IMR-90 (cell line): Measurements from ENCODE around the gene RRAGD. TPM values are rescaled to one million over a fixed set of nuclear protein-coding genes. Genes with fewer than 3 reads are reported as not detected.

Experiments
- ATAC-seq: fragments of 200-7000 bp; cut with Tn5 transposase; 2 replicates; pipeline ENCODE4 v1.9.1; 2020; ENCODE audit warnings: low read depth, mild to moderate bottlenecking, moderate library complexity
- BruUV-seq: library from RNA; stranded (reverse); fragments of 400-500 nt; replicated peaks from 2 replicates; lab custom pipeline; 2021; lab: Mats Ljungman, UMichigan
- CTCF ChIA-PET: fragments of 300-600 bp; formaldehyde crosslinking; extraction: SDS; loops from one replicate; lab custom pipeline; 2021; ENCODE audit warnings: antibody characterized with exemption; lab: Yijun Ruan, JAX
- POLR2A ChIA-PET: fragments of 300-600 bp; sonication (Branson Sonifier 250); formaldehyde crosslinking; loops from one replicate; lab custom pipeline; 2022; ENCODE audit warnings: antibody characterized with exemption; ENCODE audit not compliant: unreplicated experiment; lab: Charles Lee
- DNase-seq: peaks from one replicate; pipeline ENCODE4 v3.0.0; 2013
- H2AFZ ChIP-seq: replicated peaks from 2 replicates; pipeline ENCODE3; 2013; ENCODE audit warnings: low read length, mild to moderate bottlenecking; ENCODE audit not compliant: poor library complexity
- H2AK5ac ChIP-seq: 2 replicates; pipeline ENCODE4 v1.6.1; 2013; ENCODE audit warnings: low read depth, low read length, inconsistent platforms
- H2AK9ac ChIP-seq: replicated peaks from 2 replicates; pipeline ENCODE3; 2013; ENCODE audit warnings: mild to moderate bottlenecking, low read depth, low read length, moderate library complexity; ENCODE audit not compliant: poor library complexity
- H2BK120ac ChIP-seq: 2 replicates; pipeline ENCODE4 v1.6.1; 2013; ENCODE audit warnings: low read depth, low read length, inconsistent platforms
- H2BK15ac ChIP-seq: 3 replicates; pipeline ENCODE4 v1.6.1; 2013; ENCODE audit warnings: low read depth, low read length, inconsistent platforms
- H2BK20ac ChIP-seq: 2 replicates; pipeline ENCODE4 v1.6.1; 2013; ENCODE audit warnings: low read depth, mild to moderate bottlenecking, inconsistent platforms, low read length, moderate library complexity
- H2BK5ac ChIP-seq: 2 replicates; pipeline ENCODE4 v1.6.1; 2013; ENCODE audit warnings: mild to moderate bottlenecking, low read depth, low read length, inconsistent platforms; ENCODE audit not compliant: poor library complexity, severe bottlenecking
- H3K14ac ChIP-seq: replicated peaks from 2 replicates; pipeline ENCODE4 v1.6.1; 2013; ENCODE audit warnings: low read depth, low read length, inconsistent platforms
- H3K18ac ChIP-seq: 2 replicates; pipeline ENCODE4 v1.6.1; 2013; ENCODE audit warnings: low read depth, low read length, control low read depth
- H3K23ac ChIP-seq: 2 replicates; pipeline ENCODE4 v1.6.1; 2013; ENCODE audit warnings: low read depth, low read length, inconsistent platforms
- H3K27ac ChIP-seq: 2 replicates; pipeline ENCODE4 v1.5.1; 2013; ENCODE audit warnings: mild to moderate bottlenecking, control low read depth, low read length; ENCODE audit not compliant: insufficient read depth
- H3K27me3 ChIP-seq: 2 replicates; pipeline ENCODE4 v1.6.1; 2013; ENCODE audit warnings: low read length; ENCODE audit not compliant: control insufficient read depth, insufficient read depth
- H3K36me3 ChIP-seq: 2 replicates; pipeline ENCODE4 v1.6.1; 2013; ENCODE audit warnings: low read length, mixed read lengths; ENCODE audit not compliant: control insufficient read depth, insufficient read depth
- H3K4ac ChIP-seq: 2 replicates; pipeline ENCODE4 v1.6.1; 2013; ENCODE audit warnings: low read depth, low read length, inconsistent platforms
- H3K4me1 ChIP-seq: 2 replicates; pipeline ENCODE4 v1.6.1; 2013; ENCODE audit warnings: low read length, mixed read lengths; ENCODE audit not compliant: control insufficient read depth, insufficient read depth
- H3K4me2 ChIP-seq: 2 replicates; pipeline ENCODE4 v1.6.1; 2013; ENCODE audit warnings: low read depth, mild to moderate bottlenecking, control low read depth, low read length, moderate library complexity
- H3K4me3 ChIP-seq: 2 replicates; pipeline ENCODE4 v1.5.1; 2013; ENCODE audit warnings: low read depth, mild to moderate bottlenecking, control low read depth, low read length, moderate library complexity; ENCODE audit not compliant: insufficient read depth
- H3K56ac ChIP-seq: 2 replicates; pipeline ENCODE4 v1.6.1; 2013; ENCODE audit warnings: low read length, inconsistent platforms; ENCODE audit not compliant: insufficient read depth; ENCODE audit errors: extremely low read depth
- H3K79me1 ChIP-seq, 2 experiments: 2 replicates each; pipeline ENCODE4 v1.6.1; 2013; ENCODE audit warnings: low read length in 2 of 2, inconsistent platforms in 1 of 2, low read depth in 1 of 2
- H3K9ac ChIP-seq: 2 replicates; pipeline ENCODE4 v1.6.1; 2013; ENCODE audit warnings: low read depth, low read length, control low read depth
- H3K9me1 ChIP-seq: 2 replicates; pipeline ENCODE4 v1.6.1; 2013; ENCODE audit warnings: low read length, inconsistent platforms; ENCODE audit not compliant: insufficient read depth
- H3K9me3 ChIP-seq: 2 replicates; pipeline ENCODE4 v1.6.1; 2013; ENCODE audit warnings: low read length; ENCODE audit not compliant: control insufficient read depth, insufficient read depth
- H4K20me1 ChIP-seq: 2 replicates; pipeline ENCODE4 v1.6.1; 2013; ENCODE audit warnings: low read length, inconsistent platforms; ENCODE audit not compliant: insufficient read depth
- H4K5ac ChIP-seq: 2 replicates; pipeline ENCODE4 v1.6.1; 2013; ENCODE audit warnings: mild to moderate bottlenecking, low read depth, low read length, control low read depth
- H4K8ac ChIP-seq, 2 experiments: 2 replicates each; pipeline ENCODE4 v1.6.1; 2013; ENCODE audit warnings: low read depth in 2 of 2, low read length in 2 of 2, control low read depth in 1 of 2, inconsistent platforms in 1 of 2
- H4K91ac ChIP-seq: 2 replicates; pipeline ENCODE4 v1.6.1; 2013; ENCODE audit warnings: low read depth, low read length, inconsistent platforms; ENCODE audit not compliant: insufficient read depth
- MAFK ChIP-seq: IDR thresholded peaks from 2 replicates; pipeline ENCODE4 v1.6.1; 2012; ENCODE audit warnings: low read depth, low read length, improper control_type of control experiment
- MAZ ChIP-seq: IDR thresholded peaks from 2 replicates; pipeline ENCODE4 v1.6.1; 2012; ENCODE audit warnings: low read depth, mild to moderate bottlenecking, low read length, improper control_type of control experiment, moderate library complexity, borderline replicate concordance
- RCOR1 ChIP-seq: IDR thresholded peaks from 2 replicates; pipeline ENCODE4 v1.6.1; 2012; ENCODE audit warnings: mild to moderate bottlenecking, low read length, improper control_type of control experiment; ENCODE audit not compliant: insufficient replicate concordance
- SMC3 ChIP-seq: fragments of 150-350 bp; IDR thresholded peaks from 2 replicates; pipeline ENCODE4 v1.6.1; 2016; ENCODE audit warnings: low read depth, mild to moderate bottlenecking, antibody characterized with exemption, low read length, moderate library complexity
- WGBS, 2 experiments: methylation state at CpG; one replicate each; pipeline versions ENCODE4 v1.1.5 to v1.1.7; 2013; ENCODE audit warnings: missing lambda C conversion rate in 2 of 2; ENCODE audit not compliant: insufficient read length in 1 of 2; ENCODE audit errors: extremely low coverage in 2 of 2; 5-methylcytosine and 5-hydroxymethylcytosine counted together
- dilution Hi-C: fragments of 300-500 bp; cut with HindIII; formaldehyde crosslinking; loops from one replicate; pipeline ENCODE4 v1.14.3; 2018; ENCODE audit warnings: low sequenced_read_pairs; ENCODE audit not compliant: unreplicated experiment
- in situ Hi-C: fragments of 300-500 bp; cut with MboI; formaldehyde crosslinking; loops from 3 replicates; pipeline ENCODE4 v1.14.3; 2019; ENCODE audit warnings: low sequenced_read_pairs, inconsistent platforms, mixed read lengths
- intact Hi-C: fragments of 100-400 bp; cut with micrococcal nuclease; formaldehyde crosslinking; loops from 2 replicates; pipeline ENCODE4 v1.10.0; 2022
- polyA plus RNA-seq, 3 experiments: library from polyadenylated mRNA; depleted of rRNA; stranded (reverse); fragments of >200 nt; gene quantifications; 2 replicates each; pipeline ENCODE4 v1.2.3, GENCODE V29; 2012; ENCODE audit warnings: low replicate concordance in 1 of 3
- total RNA-seq: library from RNA; depleted of rRNA; stranded (reverse); fragments of >200 nt; gene quantifications from 2 replicates; pipeline ENCODE4 v1.2.3, GENCODE V29; 2012

The RRAGD gene
- total and polyA plus RNA-seq, 2 of the 4 experiments (the other 2 are of a cell fraction) = not detected

- no peak for ATAC-seq
- Histone ChIP-seq H3K27ac (no peak overlapping the region), H3K4me3 (no peak overlapping the region), H3K14ac (no peak overlapping the region; the same call in 1 of the 2 replicates), H3K4me1 (peaks cover 9% of the 10 kb centered on the region), H2BK5ac (no peak overlapping the region), H3K27me3 (no peaks in the 10 kb centered on the region), H3K18ac (no peak overlapping the region), H4K8ac (no peak overlapping the region), H3K36me3 (no peaks in the 10 kb centered on the region), H2AK9ac (no peak overlapping the region), H3K23ac (no peak overlapping the region; the same call in 1 of the 2 replicates), H4K5ac (no peak overlapping the region), H3K79me1 (peaks cover 14 to 62% of the 10 kb centered on the region in 2 experiments), H3K9me3 (no peaks in the 10 kb centered on the region), H3K4me2 (no peak overlapping the region), H2BK20ac (no peak overlapping the region), H3K56ac (no peak overlapping the region), H4K91ac (no peak overlapping the region), H3K9ac (no peak overlapping the region), H4K20me1 (peaks cover 58% of the 10 kb centered on the region), H2BK120ac (no peak overlapping the region), H3K9me1 (peaks cover 16% of the 10 kb centered on the region), H2AK5ac (no peak overlapping the region), H2AFZ (no peak overlapping the region), H3K4ac (no peak overlapping the region), H2BK15ac (no peak overlapping the region)
- dilution Hi-C loops (no loop called here), intact Hi-C loops (no loop called here), in situ Hi-C loops (no loop called here)
- WGBS, 2 experiments = no CpG with 5 or more reads among the region's 2 CpGs
- TF ChIP-seq MAFK (peak; percentile 61), RCOR1 (no peak), SMC3 (no peak), MAZ (no peak)
- BruUV-seq = no TSS peak
- POLR2A ChIA-PET = no interaction called here
- DNase-seq = peak; percentile 16
- CTCF ChIA-PET = interaction anchor here (0.5 to 1.2 kb wide), 2 partner anchors 36 to 44 kb away, joined by 3 to 4 read pairs; no protein-coding TSS in a partner anchor
Observed at GRCh38 chr6:89347825-89348224, 64.2 kb downstream of the RRAGD start.
